NT2/D1 (cell line): ENCODE results near the gene EN2.

Experiments used
- SUZ12 ChIP-seq: IDR thresholded peaks from 2 replicates; pipeline ENCODE4 v1.6.1; 2011; ENCODE audit not compliant: insufficient read length, insufficient read depth; ENCODE audit errors: extremely low read depth
- YY1 ChIP-seq: IDR thresholded peaks from 2 replicates; pipeline ENCODE4 v1.6.1; 2011; ENCODE audit not compliant: insufficient read length, insufficient read depth
- ZNF274 ChIP-seq: IDR thresholded peaks from 2 replicates; pipeline ENCODE4 v1.6.1; 2011; ENCODE audit warnings: mild to moderate bottlenecking, low read depth, low read length

DNA sequence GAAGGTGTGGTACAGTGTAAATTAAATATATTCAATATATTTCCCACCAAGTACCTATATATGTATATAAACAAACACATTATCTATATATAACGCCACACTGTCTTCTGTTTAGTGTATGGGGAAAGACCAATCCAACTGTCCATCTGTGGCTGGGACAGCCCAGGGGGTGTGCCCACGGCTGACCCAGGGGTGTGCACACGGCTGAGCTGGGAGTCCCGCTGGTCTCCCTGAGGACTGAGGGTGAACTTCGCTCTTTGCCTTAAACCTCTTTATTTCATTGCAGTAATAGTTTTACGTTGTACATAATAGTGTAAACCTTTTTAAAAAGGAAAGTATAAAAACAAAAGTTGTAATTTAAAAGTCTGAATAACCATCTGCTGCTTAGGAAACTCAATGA lies 6.3 kb downstream of the EN2 start:
- no peak for TF ChIP-seq YY1
- TF ChIP-seq ZNF274, result no peak
- no peak for TF ChIP-seq SUZ12
